GM18508 (cell line): ENCODE measurements around the gene PFDN4.

Experiments used
- ATAC-seq: cut with Tn5 transposase; IDR thresholded peaks from one replicate; pipeline ENCODE4 v1.9.1; 2021; ENCODE audit warnings: moderate number of reproducible peaks; ENCODE audit not compliant: insufficient read depth, unreplicated experiment

PFDN4 gene

DNA sequence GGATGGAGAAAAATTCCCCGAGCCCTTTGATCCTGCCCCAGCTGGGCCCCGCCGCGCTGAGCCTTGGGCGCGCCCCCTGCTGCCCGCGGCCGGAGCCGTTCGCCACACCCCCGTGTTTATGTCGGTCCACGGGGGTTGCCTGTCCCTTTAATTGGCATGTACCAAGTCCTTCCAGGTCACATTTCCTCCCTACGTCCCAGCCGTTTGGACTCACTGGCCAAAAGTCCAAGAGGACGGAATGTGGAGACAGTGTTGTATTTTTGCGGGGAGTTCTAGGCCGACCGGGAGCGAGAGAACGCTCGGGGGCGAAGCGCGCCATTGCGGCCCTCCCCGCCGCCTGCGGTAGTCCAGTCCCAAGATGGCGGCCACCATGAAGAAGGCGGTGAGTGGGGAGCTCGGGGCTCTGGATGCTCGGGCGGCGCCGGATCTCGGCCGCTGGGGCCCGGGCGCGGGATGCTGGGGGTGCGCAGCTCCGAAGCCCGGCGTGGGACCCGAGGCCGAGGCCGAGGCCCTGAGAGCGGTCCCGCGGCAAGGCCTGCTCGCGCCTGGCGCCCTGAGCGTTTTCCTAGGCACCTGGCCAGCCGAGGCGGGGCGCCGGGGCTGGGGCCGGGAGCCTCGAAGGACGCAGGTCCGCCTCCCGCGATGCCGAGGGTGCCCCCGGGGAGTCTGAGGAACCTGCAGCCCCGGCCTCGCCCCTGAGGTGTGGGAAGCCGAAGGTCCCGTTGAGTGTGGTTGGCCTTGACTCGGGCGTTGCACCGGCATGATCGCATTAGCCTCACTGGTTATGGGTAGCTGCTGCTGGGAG, at the start of gene PFDN4:
PFDN4 (plus strand) TSS at position 345 of the 805 bp plus-strand sequence; CDS start at position 359, 14 bp downstream.
- peak; percentile 78 for ATAC-seq

GRCh38 chr20:54158226-54158625, 49.7 kb upstream of the PFDN4 start:
- no peak for ATAC-seq

GRCh38 chr20:54158856-54159418, 49.0 kb upstream of the PFDN4 start:
- no peak for ATAC-seq

- ATAC-seq = no peak
Measured at GRCh38 chr20:54160065-54161007, 47.6 kb upstream of the PFDN4 start.

DNA sequence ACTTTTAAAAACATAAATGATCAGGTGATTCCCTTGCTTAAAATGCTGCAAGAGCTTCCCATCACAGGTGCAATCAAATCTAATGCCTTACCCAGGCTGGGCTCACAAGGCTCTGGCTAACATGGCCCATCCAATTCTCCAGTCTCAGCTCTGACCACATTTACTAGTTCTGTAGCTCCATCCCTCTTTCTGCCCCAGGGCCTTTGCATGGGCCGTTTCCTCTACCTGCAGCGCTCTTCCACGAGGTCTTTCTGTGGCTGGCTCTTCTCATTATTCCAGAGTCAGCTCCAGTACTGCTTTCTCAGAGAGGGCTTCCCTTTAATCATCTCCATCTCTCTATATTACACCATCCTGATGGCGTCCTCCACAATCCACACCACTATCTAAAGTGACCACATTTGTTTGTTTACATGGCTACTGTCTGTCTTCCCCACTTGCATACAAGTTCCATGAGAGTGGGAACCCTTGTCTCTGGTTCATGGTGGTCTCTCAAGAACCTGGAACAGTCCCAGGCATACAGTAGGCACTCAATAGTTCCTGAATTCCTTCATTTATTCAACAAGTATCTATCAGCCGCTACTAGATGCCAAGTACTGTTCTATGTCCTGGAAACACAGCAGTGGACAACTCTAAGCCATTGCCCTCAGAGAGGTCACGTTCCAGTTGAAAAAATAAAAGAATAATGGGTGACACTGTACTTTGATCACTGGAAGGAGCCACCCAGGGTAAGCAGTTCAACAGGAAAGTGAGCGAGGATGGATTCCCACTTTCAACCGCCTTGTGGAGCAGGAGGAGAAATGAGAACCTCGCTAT, 46.7 kb upstream of the PFDN4 start:
- ATAC-seq = no peak

DNA sequence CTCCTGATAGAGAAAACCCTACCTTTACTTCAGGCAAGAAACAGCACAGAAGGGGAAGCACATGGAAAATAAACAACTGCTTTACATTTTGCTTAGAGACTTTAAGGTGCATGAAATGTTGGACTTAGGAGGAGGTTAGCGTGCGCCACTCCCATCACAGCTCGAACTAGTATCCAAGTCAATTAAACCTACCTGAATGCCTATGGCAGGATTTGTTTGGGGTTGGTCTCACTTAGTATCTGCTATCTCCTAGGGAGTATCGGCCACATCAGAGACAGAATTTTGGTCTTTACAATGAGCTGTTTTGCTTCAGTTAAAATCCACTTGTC, 46.1 kb upstream of the PFDN4 start:
- ATAC-seq = no peak

DNA sequence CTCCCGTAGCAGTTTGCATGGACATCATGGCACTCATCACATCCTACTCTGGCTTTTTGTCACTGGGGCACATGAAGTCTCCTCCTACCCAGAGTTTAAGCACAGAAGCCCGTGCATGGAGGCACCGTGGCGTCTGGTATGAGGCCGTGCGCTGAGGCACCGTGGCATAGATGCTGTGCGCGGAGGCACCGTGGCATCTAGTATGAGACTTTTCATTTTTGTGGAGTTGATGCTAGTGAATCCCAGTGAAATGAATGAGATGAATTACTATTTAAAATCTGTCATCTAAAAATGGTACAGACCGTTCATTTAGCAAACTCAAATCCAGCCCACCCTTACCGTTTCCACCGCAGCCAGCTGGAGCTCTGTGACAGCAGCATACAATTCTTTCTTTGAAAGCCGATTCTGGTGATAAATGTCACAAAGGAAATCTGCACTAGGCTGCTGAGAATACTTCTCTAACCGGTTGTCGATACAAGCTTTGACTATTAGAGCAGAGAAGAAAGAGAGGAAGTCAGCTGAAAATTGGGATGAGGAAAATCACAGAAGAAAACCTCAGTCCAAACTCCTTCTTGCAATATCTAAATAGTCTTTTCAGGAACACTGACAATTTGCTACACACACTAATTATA, 45.4 kb upstream of the PFDN4 start:
- no peak for ATAC-seq

DNA sequence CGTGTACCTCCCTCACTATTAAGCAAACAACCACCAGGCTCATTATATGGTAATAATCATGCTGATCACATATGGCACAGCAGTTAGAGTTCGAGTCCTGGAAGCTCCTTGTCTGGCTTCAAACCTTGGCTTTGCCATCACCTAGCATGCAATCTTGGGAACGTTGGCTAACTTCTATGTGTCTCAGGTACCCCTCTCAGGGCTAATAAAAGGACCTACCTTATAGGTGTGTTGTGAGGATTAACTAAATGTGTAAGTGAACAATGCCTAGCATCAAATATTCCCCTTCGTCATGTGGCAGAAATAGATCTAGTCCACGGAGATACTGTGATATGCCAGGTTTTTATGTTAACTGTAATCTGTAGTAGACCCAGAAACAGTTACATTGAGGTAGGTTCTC, 44.5 kb upstream of the PFDN4 start:
- ATAC-seq = no peak

DNA sequence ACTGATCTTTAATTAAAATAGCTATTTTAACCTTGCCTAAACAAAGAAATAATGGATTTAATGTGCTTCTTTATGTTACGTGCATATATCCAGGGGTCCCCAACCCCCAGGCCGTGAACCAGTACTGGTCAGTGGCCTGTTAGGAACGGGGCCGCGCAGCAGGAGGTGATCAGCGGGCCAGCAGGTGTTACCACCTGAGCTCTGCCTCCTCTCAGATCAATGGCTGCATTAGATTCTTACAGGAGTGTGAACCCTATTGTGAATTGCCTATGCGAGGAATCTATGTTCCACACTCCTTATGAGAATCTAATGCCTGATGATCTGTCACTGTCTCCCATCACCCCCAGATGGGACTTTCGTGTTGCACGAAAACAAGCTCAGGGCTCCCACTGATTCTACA, 42.9 kb upstream of the PFDN4 start:
- ATAC-seq = no peak

DNA sequence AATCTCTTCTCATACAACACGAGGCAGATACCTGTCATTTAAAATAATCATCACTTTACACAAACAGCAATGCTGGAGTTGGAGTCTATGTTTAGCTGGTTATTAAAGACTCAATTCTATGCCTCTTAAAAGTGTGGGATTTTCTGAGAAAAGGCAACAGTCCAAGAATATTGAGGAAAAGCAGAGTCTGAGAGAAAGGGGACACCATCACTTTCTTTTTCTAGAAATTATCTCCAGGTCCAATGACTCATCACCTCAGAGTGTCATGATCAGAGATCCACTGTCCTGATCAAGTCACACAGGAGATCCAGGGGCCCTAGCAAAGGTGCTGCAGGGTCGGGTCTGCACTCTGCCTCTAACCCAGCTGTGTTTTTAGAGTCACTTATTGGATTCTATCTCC, 42.1 kb upstream of the PFDN4 start:
- no peak for ATAC-seq

GRCh38 chr20:54166987-54167662, 40.8 kb upstream of the PFDN4 start:
- no peak for ATAC-seq

- ATAC-seq = no peak
Measured at GRCh38 chr20:54167909-54168872, 39.7 kb upstream of the PFDN4 start.

GRCh38 chr20:54168961-54169862, 38.7 kb upstream of the PFDN4 start:
- ATAC-seq = no peak

GRCh38 chr20:54170026-54170471, 37.8 kb upstream of the PFDN4 start:
- ATAC-seq = no peak

GRCh38 chr20:54170963-54171362, 36.9 kb upstream of the PFDN4 start:
- ATAC-seq = no peak

- no peak for ATAC-seq
Measured at GRCh38 chr20:54172532-54172855, 35.4 kb upstream of the PFDN4 start.
